ENCODE data around the gene FPR2. TPM values are rescaled to one million over a fixed set of nuclear protein-coding genes. Genes with fewer than 3 reads are reported as not detected.
"Not testable (repeated sequence)": the region's sequence is repeated elsewhere in the genome, so short reads cannot be mapped to it uniquely, and the experiment has no call there.

The FPR2 gene
- total RNA-seq, 5 donors from 2014 or later (not counting 1 experiment from before 2014, with no cell fraction given): not detected

GRCh38 chr19:51799774-51800472 lies 38.9 kb downstream of the FPR2 start:
- Mint-ChIP-seq H3K36me3 (no peaks in the 10 kb centered on the region), H3K9me3 (peaks cover 13 to 28% (median 18%) of the 10 kb centered on the region in 3 donors), H3K4me1 (no peaks in the 10 kb centered on the region), H3K27ac (no peak overlapping the region), H3K27me3 (peaks cover 10 to 17% of the 10 kb centered on the region in 2 donors), H3K4me3 (no peak overlapping the region)
- no peak for ATAC-seq (replicated peaks in 1 of 4)
- peaks cover 0 to 16% of the 10 kb centered on the region in 2 experiments for H3K27me3 ChIP-seq (replicated peaks in 1 of 2; ENCODE audit: control insufficient read depth in 2 of 2, extremely low read depth in 1 of 2, insufficient read depth in 2 of 2, low read length in 1 of 2)
- DNase-seq: no peak
- H3K27ac ChIP-seq (ENCODE audit: low read length): no peak overlapping the region
- ChIA-PET POLR2A (no interaction called here), CTCF (no interaction called here)
- 98% methylated on average over 11 of the region's 13 CpGs for WGBS (ENCODE audit: insufficient coverage)
- H3K4me3 ChIP-seq (ENCODE audit: control insufficient read depth in 1 of 2, extremely low read depth in 1 of 2, low read length in 1 of 2): no peak overlapping the region
- H3K9me3 ChIP-seq: no peaks in the 10 kb centered on the region
- no peaks in the 10 kb centered on the region for H3K36me3 ChIP-seq (ENCODE audit: control insufficient read depth in 2 of 2, extremely low read depth in 1 of 2, insufficient read depth in 1 of 2, low read length in 1 of 2)
- H3K4me1 ChIP-seq (ENCODE audit: control insufficient read depth in 1 of 2, extremely low read depth in 1 of 2, insufficient read depth in 2 of 2, low read length in 2 of 2): no peaks in the 10 kb centered on the region

GRCh38 chr19:51800473-51801244 lies 39.7 kb downstream of the FPR2 start:
- POLR2A ChIA-PET: no interaction called here
- H3K9me3 ChIP-seq: no peaks in the 10 kb centered on the region
- WGBS (ENCODE audit: insufficient coverage): 84% methylated on average over 4 of the region's 7 CpGs
- peaks cover 0 to 16% of the 10 kb centered on the region in 2 experiments for H3K27me3 ChIP-seq (replicated peaks in 1 of 2; ENCODE audit: control insufficient read depth in 2 of 2, extremely low read depth in 1 of 2, insufficient read depth in 2 of 2, low read length in 1 of 2)
- H3K27me3 Mint-ChIP-seq: peaks cover 10 to 16% of the 10 kb centered on the region in 2 donors
- H3K36me3 ChIP-seq (ENCODE audit: control insufficient read depth in 2 of 2, extremely low read depth in 1 of 2, insufficient read depth in 1 of 2, low read length in 1 of 2): no peaks in the 10 kb centered on the region
- no peak overlapping the region for H3K27ac Mint-ChIP-seq
- peaks cover 13 to 31% (median 18%) of the 10 kb centered on the region in 3 donors for H3K9me3 Mint-ChIP-seq
- no peaks in the 10 kb centered on the region for H3K4me1 Mint-ChIP-seq
- H3K36me3 Mint-ChIP-seq: no peaks in the 10 kb centered on the region
- no peak overlapping the region for H3K4me3 ChIP-seq (ENCODE audit: control insufficient read depth in 1 of 2, extremely low read depth in 1 of 2, low read length in 1 of 2)
- no peak overlapping the region for H3K4me3 Mint-ChIP-seq
- no peaks in the 10 kb centered on the region for H3K4me1 ChIP-seq (ENCODE audit: control insufficient read depth in 1 of 2, extremely low read depth in 1 of 2, insufficient read depth in 2 of 2, low read length in 2 of 2)
- DNase-seq: no peak
- H3K27ac ChIP-seq (ENCODE audit: low read length): no peak overlapping the region
- no peak for ATAC-seq (replicated peaks in 1 of 4)
- CTCF ChIA-PET: no interaction called here

- Mint-ChIP-seq H3K4me1 (peaks cover 0 to 2% (median 2%) of the 10 kb centered on the region in 3 donors), H3K36me3 (no peaks in the 10 kb centered on the region), H3K9me3 (peaks cover 16 to 42% (median 18%) of the 10 kb centered on the region in 3 donors), H3K27me3 (peaks cover 10% of the 10 kb centered on the region in 2 donors), H3K4me3 (no peak overlapping the region), H3K27ac (no peak overlapping the region)
- ChIA-PET POLR2A (no interaction called here), CTCF (no interaction called here)
- no CpG with 5 or more reads among the region's 2 CpGs for WGBS (ENCODE audit: insufficient coverage)
- no peaks in the 10 kb centered on the region for H3K4me1 ChIP-seq (ENCODE audit: control insufficient read depth in 1 of 2, extremely low read depth in 1 of 2, insufficient read depth in 2 of 2, low read length in 2 of 2)
- DNase-seq (no peak), ATAC-seq (replicated peaks in 1 of 4) (no peak)
- no peaks in the 10 kb centered on the region for H3K9me3 ChIP-seq
- H3K4me3 ChIP-seq (ENCODE audit: control insufficient read depth in 1 of 2, extremely low read depth in 1 of 2, low read length in 1 of 2): no peak overlapping the region
- no peaks in the 10 kb centered on the region for H3K36me3 ChIP-seq (ENCODE audit: control insufficient read depth in 2 of 2, extremely low read depth in 1 of 2, insufficient read depth in 1 of 2, low read length in 1 of 2)
- H3K27ac ChIP-seq (ENCODE audit: low read length): no peak overlapping the region
- H3K27me3 ChIP-seq (replicated peaks in 1 of 2; ENCODE audit: control insufficient read depth in 2 of 2, extremely low read depth in 1 of 2, insufficient read depth in 2 of 2, low read length in 1 of 2): peaks cover 0 to 16% of the 10 kb centered on the region in 2 experiments
Measured at GRCh38 chr19:51802775-51803174, 41.8 kb downstream of the FPR2 start.

DNA sequence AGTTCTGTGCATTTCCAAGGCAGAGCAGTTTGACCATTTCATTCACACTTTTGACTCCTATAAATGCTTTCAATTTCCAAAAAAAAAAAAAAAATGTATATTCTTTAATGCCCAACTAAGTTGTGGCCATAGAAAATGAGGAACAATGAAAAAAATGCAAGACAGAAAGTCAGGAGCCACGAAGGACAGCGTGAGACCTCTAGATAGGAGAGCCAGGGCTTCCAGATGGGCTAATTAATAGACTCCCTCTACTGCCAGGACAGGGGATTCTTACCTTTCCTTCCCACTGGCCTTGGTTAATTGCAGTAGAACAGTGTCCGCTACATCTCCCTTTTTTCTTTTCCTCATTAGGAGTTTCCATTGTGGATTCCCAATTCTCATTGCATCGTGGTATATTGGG lies 42.5 kb downstream of the FPR2 start:
- H3K9me3 ChIP-seq: no peaks in the 10 kb centered on the region
- Mint-ChIP-seq H3K4me1 (peaks cover 0 to 2% (median 2%) of the 10 kb centered on the region in 3 donors), H3K4me3 (no peak overlapping the region), H3K27ac (no peak overlapping the region), H3K36me3 (no peaks in the 10 kb centered on the region), H3K9me3 (peaks cover 14 to 37% (median 15%) of the 10 kb centered on the region in 3 donors), H3K27me3 (peaks cover 8 to 10% of the 10 kb centered on the region in 2 donors)
- no peak overlapping the region for H3K27ac ChIP-seq (ENCODE audit: low read length)
- no peaks in the 10 kb centered on the region for H3K4me1 ChIP-seq (ENCODE audit: control insufficient read depth in 1 of 2, extremely low read depth in 1 of 2, insufficient read depth in 2 of 2, low read length in 2 of 2)
- ATAC-seq (replicated peaks in 1 of 4) (no peak), DNase-seq (no peak)
- ChIA-PET POLR2A (no interaction called here), CTCF (no interaction called here)
- no peaks in the 10 kb centered on the region for H3K36me3 ChIP-seq (ENCODE audit: control insufficient read depth in 2 of 2, extremely low read depth in 1 of 2, insufficient read depth in 1 of 2, low read length in 1 of 2)
- H3K27me3 ChIP-seq (replicated peaks in 1 of 2; ENCODE audit: control insufficient read depth in 2 of 2, extremely low read depth in 1 of 2, insufficient read depth in 2 of 2, low read length in 1 of 2): peaks cover 0 to 16% of the 10 kb centered on the region in 2 experiments
- WGBS (ENCODE audit: insufficient coverage): no CpG with 5 or more reads among the region's 4 CpGs
- H3K4me3 ChIP-seq (ENCODE audit: control insufficient read depth in 1 of 2, extremely low read depth in 1 of 2, low read length in 1 of 2): no peak overlapping the region

DNA sequence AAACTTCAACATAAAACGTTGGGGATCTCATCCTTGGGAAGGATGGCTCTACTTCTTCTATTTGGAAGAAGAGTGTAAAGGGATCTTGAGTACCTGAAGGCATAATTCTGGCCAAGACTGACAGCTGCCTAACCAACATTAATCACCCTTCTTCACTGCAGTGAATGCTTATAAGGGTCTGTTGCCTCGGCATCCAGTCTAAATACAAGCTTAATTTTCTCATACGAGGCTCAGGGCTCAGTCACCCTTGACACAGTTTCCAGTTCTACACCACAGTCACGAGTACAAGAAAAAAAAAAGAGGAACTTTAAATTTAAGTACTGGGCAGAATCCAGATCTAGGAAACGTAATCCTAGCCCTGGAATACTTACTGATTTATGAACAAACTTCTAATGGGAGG lies 43.0 kb downstream of the FPR2 start:
- ChIA-PET CTCF (no interaction called here), POLR2A (no interaction called here)
- Histone ChIP-seq H3K4me3 (ENCODE audit: control insufficient read depth in 1 of 2, extremely low read depth in 1 of 2, low read length in 1 of 2) (no peak overlapping the region), H3K27ac (ENCODE audit: low read length) (no peak overlapping the region), H3K36me3 (ENCODE audit: control insufficient read depth in 2 of 2, extremely low read depth in 1 of 2, insufficient read depth in 1 of 2, low read length in 1 of 2) (no peaks in the 10 kb centered on the region), H3K9me3 (no peaks in the 10 kb centered on the region), H3K4me1 (ENCODE audit: control insufficient read depth in 1 of 2, extremely low read depth in 1 of 2, insufficient read depth in 2 of 2, low read length in 2 of 2) (no peaks in the 10 kb centered on the region), H3K27me3 (replicated peaks in 1 of 2; ENCODE audit: control insufficient read depth in 2 of 2, extremely low read depth in 1 of 2, insufficient read depth in 2 of 2, low read length in 1 of 2) (peaks cover 0 to 15% of the 10 kb centered on the region in 2 experiments)
- Mint-ChIP-seq H3K4me1 (peaks cover 0 to 2% (median 2%) of the 10 kb centered on the region in 3 donors), H3K27ac (no peak overlapping the region), H3K27me3 (peaks cover 8 to 10% of the 10 kb centered on the region in 2 donors), H3K4me3 (no peak overlapping the region), H3K36me3 (no peaks in the 10 kb centered on the region), H3K9me3 (peaks cover 14 to 35% (median 16%) of the 10 kb centered on the region in 3 donors)
- WGBS (ENCODE audit: insufficient coverage): no CpG with 5 or more reads among the region's 5 CpGs
- DNase-seq: no peak
- no peak for ATAC-seq (replicated peaks in 1 of 4)

- H3K27me3 ChIP-seq (replicated peaks in 1 of 2; ENCODE audit: control insufficient read depth in 2 of 2, extremely low read depth in 1 of 2, insufficient read depth in 2 of 2, low read length in 1 of 2); H3K4me3 Mint-ChIP-seq; DNase-seq; H3K27me3 Mint-ChIP-seq; H3K36me3 Mint-ChIP-seq; ATAC-seq (replicated peaks in 1 of 4); H3K9me3 ChIP-seq; H3K27ac ChIP-seq (ENCODE audit: low read length); CTCF ChIA-PET; H3K4me1 Mint-ChIP-seq; H3K36me3 ChIP-seq (ENCODE audit: control insufficient read depth in 2 of 2, extremely low read depth in 1 of 2, insufficient read depth in 1 of 2, low read length in 1 of 2); H3K27ac Mint-ChIP-seq; H3K4me1 ChIP-seq (ENCODE audit: control insufficient read depth in 1 of 2, extremely low read depth in 1 of 2, insufficient read depth in 2 of 2, low read length in 2 of 2); POLR2A ChIA-PET; H3K4me3 ChIP-seq (ENCODE audit: control insufficient read depth in 1 of 2, extremely low read depth in 1 of 2, low read length in 1 of 2): not testable (repeated sequence)
- H3K9me3 Mint-ChIP-seq: peaks cover 14 to 31% (median 15%) of the 10 kb centered on the region in 3 donors
- 90% methylated on average over 3 of the region's 9 CpGs for WGBS (ENCODE audit: insufficient coverage)
Measured at GRCh38 chr19:51804789-51805188, 43.8 kb downstream of the FPR2 start.
